Colonic mucosa (tissue), 4 donors: ENCODE data around the gene CA5B. TPM values are rescaled to one million over a fixed set of nuclear protein-coding genes. Genes with fewer than 3 reads are reported as not detected.
A peak's percentile ranks its signal among the peaks of the same experiment; 100 is the strongest.

Experiments
- DNase-seq: peaks from one replicate; pipeline ENCODE4 v3.0.0-alpha.2; 2020
- H3K27ac ChIP-seq: fragments of 200-600 bp; one replicate; pipeline ENCODE4 v1.8.0; 2021
- H3K27me3 ChIP-seq: fragments of 200-600 bp; one replicate; pipeline ENCODE4 v1.8.0; 2021
- H3K36me3 ChIP-seq: fragments of 200-600 bp; one replicate; pipeline ENCODE4 v1.8.0; 2021
- H3K4me1 ChIP-seq: fragments of 200-600 bp; one replicate; pipeline ENCODE4 v1.8.0; 2021; ENCODE audit warnings: mild to moderate bottlenecking
- H3K4me3 ChIP-seq: fragments of 200-600 bp; one replicate; pipeline ENCODE4 v1.8.0; 2021
- H3K9ac ChIP-seq, 2 donors: one replicate each; pipeline ENCODE4 v1.7.0; 2013; ENCODE audit warnings: control low read depth in 2 of 2, low read depth in 2 of 2, low read length in 2 of 2
- H3K9me3 ChIP-seq: fragments of 200-600 bp; one replicate; pipeline ENCODE4 v1.8.0; 2021
- CTCF ChIP-seq: fragments of 200-600 bp; IDR thresholded peaks from one replicate; pipeline ENCODE4 v1.8.0; 2022; ENCODE audit warnings: antibody characterized with exemption, mild to moderate bottlenecking
- intact Hi-C: fragments of 100-400 bp; cut with DNase I; formaldehyde crosslinking; loops from one replicate; pipeline ENCODE4 v1.14.1; 2022
- total RNA-seq, 2 donors: library from RNA; stranded (reverse); fragmentation: NEBNext Ultra II Directional in 1 of 2; extraction: Animal tissue kit (Norgen Biotek cat#: 25700) in 1 of 2; gene quantifications; one replicate each; pipeline ENCODE4 v1.2.1, GENCODE V29; 2021
- donor health status: healthy.
- donor health status: DM: no; HTN: no; CAD: no.
- donor health status: DM: no; HTN: no; CAD: no.

Gene CA5B
- total RNA-seq, 2 donors from 2014 or later: 5.2 to 5.7 TPM

- intact Hi-C loops: no loop called here
Measured at GRCh38 chrX:15785176-15785750, 47.2 kb downstream of the CA5B start.

GRCh38 chrX:15786915-15787314 lies 48.8 kb downstream of the CA5B start:
- H3K9ac ChIP-seq: no peak overlapping the region
- no peak for TF ChIP-seq CTCF

More at GRCh38 chrX:15785176-15785750, 47.2 kb downstream of the CA5B start:
- TF ChIP-seq CTCF: no peak
- DNase-seq: no peak
- Histone ChIP-seq H3K36me3 (no peaks in the 10 kb centered on the region), H3K27me3 (no peaks in the 10 kb centered on the region), H3K9ac (no peak overlapping the region), H3K27ac (no peak overlapping the region), H3K4me1 (peaks cover 6% of the 10 kb centered on the region), H3K4me3 (no peak overlapping the region), H3K9me3 (no peaks in the 10 kb centered on the region)

GRCh38 chrX:15789979-15790768 lies 52.1 kb downstream of the CA5B start, which contains the start of gene ZRSR2:
Gene ZRSR2 (plus strand): TSS chrX:15790484. CDS start chrX:15790496, 12 bp downstream.
- no peak for TF ChIP-seq CTCF

More at GRCh38 chrX:15786915-15787314, 48.8 kb downstream of the CA5B start:
- Histone ChIP-seq H3K9me3 (no peaks in the 10 kb centered on the region), H3K27me3 (no peaks in the 10 kb centered on the region), H3K36me3 (no peaks in the 10 kb centered on the region), H3K27ac (no peak overlapping the region), H3K4me1 (peaks cover 14% of the 10 kb centered on the region), H3K4me3 (no peak overlapping the region)
- DNase-seq: no peak
- intact Hi-C loops: no loop called here

GRCh38 chrX:15790769-15791290 lies 52.8 kb downstream of the CA5B start:
- Histone ChIP-seq H3K9me3 (no peaks in the 10 kb centered on the region), H3K27ac (peak overlapping the region; percentile 84), H3K27me3 (no peaks in the 10 kb centered on the region), H3K36me3 (no peaks in the 10 kb centered on the region), H3K9ac (peak overlapping the region; percentile 66 to 72), H3K4me1 (peaks cover 14% of the 10 kb centered on the region), H3K4me3 (peak overlapping the region; percentile 64)
- DNase-seq: no peak
- no peak for TF ChIP-seq CTCF
- intact Hi-C loops: no loop called here

More at GRCh38 chrX:15789979-15790768, 52.1 kb downstream of the CA5B start, which contains the start of gene ZRSR2:
- no peaks in the 10 kb centered on the region for H3K36me3 ChIP-seq
- H3K27me3 ChIP-seq: no peaks in the 10 kb centered on the region
- H3K27ac ChIP-seq: peak within 1 kb of the TSS; percentile 84
- DNase-seq: peak; percentile 91
- H3K9ac ChIP-seq: peak within 1 kb of the TSS; percentile 66 to 72
- H3K4me3 ChIP-seq: peak within 1 kb of the TSS; percentile 64
- peaks cover 14% of the 10 kb centered on the region for H3K4me1 ChIP-seq
- intact Hi-C loops: no loop called here
- no peaks in the 10 kb centered on the region for H3K9me3 ChIP-seq

GRCh38 chrX:15797707-15798106 lies 59.6 kb downstream of the CA5B start:
- H3K36me3 ChIP-seq: peaks cover 4% of the 10 kb centered on the region
- no peak for TF ChIP-seq CTCF

More at GRCh38 chrX:15797707-15798106, 59.6 kb downstream of the CA5B start:
- DNase-seq: no peak
- no peak overlapping the region for H3K27ac ChIP-seq
- H3K4me3 ChIP-seq: no peak overlapping the region
- no peaks in the 10 kb centered on the region for H3K4me1 ChIP-seq
- H3K9me3 ChIP-seq: no peaks in the 10 kb centered on the region
- no peak overlapping the region for H3K9ac ChIP-seq
- intact Hi-C loops: no loop called here
- H3K27me3 ChIP-seq: no peaks in the 10 kb centered on the region
